ENCODE measurements around the gene INTS4.

DNA sequence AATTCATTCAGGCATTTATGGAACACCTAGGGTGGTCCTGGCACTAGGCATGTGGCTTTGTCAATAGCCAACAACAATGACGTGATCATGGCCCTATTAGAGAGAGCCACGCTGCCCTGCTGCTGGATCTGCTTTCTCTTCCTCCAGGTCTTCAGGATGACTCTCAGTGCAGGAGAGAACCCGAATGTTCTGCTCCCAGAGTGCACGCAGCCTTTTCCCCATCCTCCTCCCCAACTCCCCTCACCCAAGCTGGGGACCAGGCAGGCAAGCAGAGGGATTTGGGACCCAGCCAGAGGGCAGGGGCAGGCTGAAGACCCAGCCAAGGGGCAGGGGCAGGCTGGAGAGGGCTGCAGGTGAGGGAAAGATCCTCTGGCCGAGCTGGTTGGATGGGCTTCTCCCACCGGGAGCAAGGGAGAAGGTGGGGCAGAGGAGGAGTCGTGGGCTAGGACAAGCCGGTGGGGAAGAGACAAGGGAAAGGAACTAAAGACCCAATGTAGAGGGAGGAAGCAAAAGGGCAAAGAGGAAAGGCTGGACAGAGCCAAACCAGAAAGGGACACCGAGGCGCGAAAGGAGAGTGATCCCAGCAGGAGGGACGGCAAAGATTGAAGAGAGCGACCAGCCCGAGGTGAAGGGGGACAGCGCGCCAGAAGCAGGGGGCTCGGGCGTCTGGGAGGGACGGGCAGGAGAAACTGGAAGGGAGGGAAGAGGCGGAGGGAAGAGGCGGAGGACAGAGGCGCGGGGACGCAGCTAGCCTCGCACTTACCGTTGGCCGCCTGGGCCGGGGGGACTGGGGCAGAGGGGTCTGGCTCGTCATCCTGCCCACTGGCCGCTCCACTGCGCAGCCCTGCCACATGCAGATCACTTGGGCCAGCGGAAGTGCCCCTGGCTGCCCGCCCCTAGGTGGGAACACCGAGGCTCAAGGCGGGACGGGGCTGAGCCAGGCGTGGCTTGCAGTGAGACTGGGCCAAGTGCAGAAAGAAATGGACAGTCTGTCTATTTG, 28.2 kb upstream of the INTS4 start, which contains the start of gene KCTD14:
- TF ChIP-seq CTCF (conservative IDR thresholded peaks at IDR 0.05; ENCODE audit: low read depth in 2 of 2) (no peak), EZH2 (IDR thresholded peaks at IDR 0.05; ENCODE audit: low read depth, unreplicated experiment) (no peak), POLR2AphosphoS5 (IDR thresholded peaks at IDR 0.05; ENCODE audit: low read depth) (peak; percentile 82), ZNF114 (CRISPR knock-in tag; IDR thresholded peaks at IDR 0.05) (no peak), EZH2phosphoT487 (IDR thresholded peaks at IDR 0.05; ENCODE audit: unreplicated experiment) (no peak), CREB1 (CRISPR knock-in tag; IDR thresholded peaks at IDR 0.05; ENCODE audit: low read depth) (peak; percentile 45), JUNB (IDR thresholded peaks at IDR 0.05; ENCODE audit: unreplicated experiment) (no peak), ZNF331 (CRISPR knock-in tag; IDR thresholded peaks at IDR 0.05; ENCODE audit: low read depth) (no peak), NANOG (IDR thresholded peaks at IDR 0.05; ENCODE audit: borderline replicate concordance) (no peak)
- TF ChIP-seq, protein P1, sequence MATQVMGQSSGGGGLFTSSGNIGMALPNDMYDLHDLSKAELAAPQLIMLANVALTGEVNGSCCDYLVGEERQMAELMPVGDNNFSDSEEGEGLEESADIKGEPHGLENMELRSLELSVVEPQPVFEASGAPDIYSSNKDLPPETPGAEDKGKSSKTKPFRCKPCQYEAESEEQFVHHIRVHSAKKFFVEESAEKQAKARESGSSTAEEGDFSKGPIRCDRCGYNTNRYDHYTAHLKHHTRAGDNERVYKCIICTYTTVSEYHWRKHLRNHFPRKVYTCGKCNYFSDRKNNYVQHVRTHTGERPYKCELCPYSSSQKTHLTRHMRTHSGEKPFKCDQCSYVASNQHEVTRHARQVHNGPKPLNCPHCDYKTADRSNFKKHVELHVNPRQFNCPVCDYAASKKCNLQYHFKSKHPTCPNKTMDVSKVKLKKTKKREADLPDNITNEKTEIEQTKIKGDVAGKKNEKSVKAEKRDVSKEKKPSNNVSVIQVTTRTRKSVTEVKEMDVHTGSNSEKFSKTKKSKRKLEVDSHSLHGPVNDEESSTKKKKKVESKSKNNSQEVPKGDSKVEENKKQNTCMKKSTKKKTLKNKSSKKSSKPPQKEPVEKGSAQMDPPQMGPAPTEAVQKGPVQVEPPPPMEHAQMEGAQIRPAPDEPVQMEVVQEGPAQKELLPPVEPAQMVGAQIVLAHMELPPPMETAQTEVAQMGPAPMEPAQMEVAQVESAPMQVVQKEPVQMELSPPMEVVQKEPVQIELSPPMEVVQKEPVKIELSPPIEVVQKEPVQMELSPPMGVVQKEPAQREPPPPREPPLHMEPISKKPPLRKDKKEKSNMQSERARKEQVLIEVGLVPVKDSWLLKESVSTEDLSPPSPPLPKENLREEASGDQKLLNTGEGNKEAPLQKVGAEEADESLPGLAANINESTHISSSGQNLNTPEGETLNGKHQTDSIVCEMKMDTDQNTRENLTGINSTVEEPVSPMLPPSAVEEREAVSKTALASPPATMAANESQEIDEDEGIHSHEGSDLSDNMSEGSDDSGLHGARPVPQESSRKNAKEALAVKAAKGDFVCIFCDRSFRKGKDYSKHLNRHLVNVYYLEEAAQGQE (IDR thresholded peaks at IDR 0.05; ENCODE audit: unreplicated experiment), result peak; percentile 43

Data from GM23338 (cell line).